Fibroblast of peridontal ligament (primary cell): ENCODE measurements around the gene POLD1.
"Not testable (repeated sequence)": the region's sequence is repeated elsewhere in the genome, so short reads cannot be mapped to it uniquely, and the experiment has no call there.

Experiments
- DNase-seq: peaks from one replicate; pipeline ENCODE4 v3.0.0-alpha.2; 2010; ENCODE audit errors: extremely low read depth

POLD1 gene

DNA sequence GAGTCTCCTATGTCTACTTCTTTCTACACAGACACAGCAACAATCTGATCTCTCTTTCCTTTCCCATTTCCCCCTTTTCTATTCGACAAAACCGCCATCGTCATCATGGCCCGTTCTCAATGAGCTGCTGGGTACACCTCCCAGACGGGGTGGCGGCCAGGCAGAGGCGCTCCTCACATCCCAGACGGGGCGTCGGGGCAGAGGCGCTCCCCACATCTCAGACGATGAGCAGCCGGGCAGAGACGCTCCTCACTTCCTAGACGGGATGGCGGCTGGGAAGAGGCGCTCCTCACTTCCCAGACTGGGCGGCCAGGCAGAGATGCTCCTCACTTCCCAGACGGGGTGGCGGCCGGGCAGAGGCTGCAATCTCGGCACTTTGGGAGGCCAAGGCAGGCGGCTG, 6.8 kb downstream of the POLD1 start:
- not testable (repeated sequence) for DNase-seq

DNA sequence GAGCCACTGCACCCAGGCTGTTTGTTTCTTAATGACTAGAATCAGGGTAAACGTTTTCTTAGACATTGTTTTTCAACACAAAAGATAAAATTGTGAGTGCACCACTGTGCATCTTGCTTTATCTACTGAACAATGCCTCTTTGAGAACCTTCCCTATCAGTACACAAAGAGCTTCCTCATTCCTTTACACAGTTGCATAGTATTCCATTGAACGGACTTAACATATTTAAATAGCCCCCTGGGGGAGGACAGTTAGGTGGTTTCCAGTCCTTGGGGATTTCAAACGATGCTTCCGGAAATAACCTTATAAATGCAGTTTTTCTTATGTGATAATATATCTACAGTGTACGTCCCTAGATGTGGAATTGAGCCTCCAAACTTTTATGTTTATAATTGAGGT, 8.6 kb downstream of the POLD1 start:
- no peak for DNase-seq

- no peak for DNase-seq
Observed at GRCh38 chr19:50393589-50393988, 9.4 kb downstream of the POLD1 start.

GRCh38 chr19:50394017-50394416, 9.9 kb downstream of the POLD1 start:
- no peak for DNase-seq

- no peak for DNase-seq
Observed at GRCh38 chr19:50398675-50399367, 14.7 kb downstream of the POLD1 start.

DNA sequence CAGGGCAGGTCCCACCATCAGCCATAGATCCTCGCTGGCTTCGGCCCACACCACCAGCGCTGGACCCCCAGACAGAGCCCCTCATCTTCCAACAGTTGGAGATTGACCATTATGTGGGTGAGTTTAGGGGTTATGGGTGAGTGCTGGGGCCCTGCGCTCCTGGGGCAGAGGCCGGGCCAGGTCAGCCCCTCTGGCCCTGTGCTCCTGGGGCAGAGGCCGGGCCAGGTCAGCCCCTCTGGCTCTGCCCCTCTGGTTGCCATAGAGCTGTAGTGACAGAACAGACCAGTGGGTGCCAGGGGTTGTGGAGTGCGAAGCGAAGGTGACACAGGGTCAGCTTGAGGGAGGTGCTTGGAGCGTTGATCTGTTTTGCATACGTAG, 15.2 kb downstream of the POLD1 start:
- DNase-seq: no peak

DNA sequence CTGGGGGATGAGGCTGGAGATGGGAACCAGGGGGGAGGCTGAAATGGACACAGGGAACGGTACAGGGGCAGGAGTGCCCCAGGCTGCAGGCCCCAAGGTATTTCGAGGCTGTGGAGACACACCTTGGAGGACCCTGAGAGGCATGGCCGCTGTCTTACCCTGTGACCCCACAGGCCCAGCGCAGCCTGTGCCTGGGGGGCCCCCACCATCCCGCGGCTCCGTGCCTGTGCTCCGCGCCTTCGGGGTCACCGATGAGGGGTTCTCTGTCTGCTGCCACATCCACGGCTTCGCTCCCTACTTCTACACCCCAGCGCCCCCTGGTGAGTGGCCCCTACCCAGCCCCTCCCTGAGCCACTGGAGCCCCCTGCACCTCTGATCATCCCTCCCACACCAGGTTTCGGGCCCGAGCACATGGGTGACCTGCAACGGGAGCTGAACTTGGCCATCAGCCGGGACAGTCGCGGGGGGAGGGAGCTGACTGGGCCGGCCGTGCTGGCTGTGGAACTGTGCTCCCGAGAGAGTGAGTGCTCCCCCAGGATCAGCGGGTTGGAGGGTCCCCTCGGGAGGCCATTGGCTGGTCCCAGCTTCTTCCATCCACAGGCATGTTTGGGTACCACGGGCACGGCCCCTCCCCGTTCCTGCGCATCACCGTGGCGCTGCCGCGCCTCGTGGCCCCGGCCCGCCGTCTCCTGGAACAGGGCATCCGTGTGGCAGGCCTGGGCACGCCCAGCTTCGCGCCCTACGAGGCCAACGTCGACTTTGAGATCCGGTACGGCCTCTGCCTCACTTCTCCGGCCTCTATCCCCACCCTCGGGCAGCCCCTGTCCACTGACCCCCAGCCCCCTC, 17.7 kb downstream of the POLD1 start:
- no peak for DNase-seq

DNA sequence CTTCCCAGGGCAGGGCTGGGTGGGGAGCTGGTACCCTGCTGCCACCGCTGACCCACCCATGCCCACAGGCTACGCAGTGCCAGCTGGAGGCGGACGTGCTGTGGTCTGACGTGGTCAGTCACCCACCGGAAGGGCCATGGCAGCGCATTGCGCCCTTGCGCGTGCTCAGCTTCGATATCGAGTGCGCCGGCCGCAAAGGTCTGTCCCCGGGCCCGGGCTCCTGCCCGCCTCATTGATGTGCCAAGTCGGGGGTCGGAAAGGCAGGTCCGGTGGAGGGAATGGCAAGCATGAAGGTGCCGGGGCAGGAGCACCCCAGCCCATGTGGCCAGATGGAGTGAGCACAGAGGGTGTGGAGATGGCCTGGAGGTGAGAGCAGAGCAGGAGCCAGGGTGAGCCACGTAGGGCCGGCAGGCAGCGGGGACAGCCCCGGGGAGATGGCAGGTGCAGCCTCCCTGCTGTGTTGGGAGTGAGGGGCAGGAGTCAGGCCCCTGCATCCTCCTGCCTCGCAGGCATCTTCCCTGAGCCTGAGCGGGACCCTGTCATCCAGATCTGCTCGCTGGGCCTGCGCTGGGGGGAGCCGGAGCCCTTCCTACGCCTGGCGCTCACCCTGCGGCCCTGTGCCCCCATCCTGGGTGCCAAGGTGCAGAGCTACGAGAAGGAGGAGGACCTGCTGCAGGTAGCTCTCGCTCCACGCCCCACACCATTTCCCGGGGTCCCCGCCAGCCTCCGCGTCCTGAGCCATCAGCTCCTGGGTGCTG, 18.6 kb downstream of the POLD1 start:
- DNase-seq: no peak

DNA sequence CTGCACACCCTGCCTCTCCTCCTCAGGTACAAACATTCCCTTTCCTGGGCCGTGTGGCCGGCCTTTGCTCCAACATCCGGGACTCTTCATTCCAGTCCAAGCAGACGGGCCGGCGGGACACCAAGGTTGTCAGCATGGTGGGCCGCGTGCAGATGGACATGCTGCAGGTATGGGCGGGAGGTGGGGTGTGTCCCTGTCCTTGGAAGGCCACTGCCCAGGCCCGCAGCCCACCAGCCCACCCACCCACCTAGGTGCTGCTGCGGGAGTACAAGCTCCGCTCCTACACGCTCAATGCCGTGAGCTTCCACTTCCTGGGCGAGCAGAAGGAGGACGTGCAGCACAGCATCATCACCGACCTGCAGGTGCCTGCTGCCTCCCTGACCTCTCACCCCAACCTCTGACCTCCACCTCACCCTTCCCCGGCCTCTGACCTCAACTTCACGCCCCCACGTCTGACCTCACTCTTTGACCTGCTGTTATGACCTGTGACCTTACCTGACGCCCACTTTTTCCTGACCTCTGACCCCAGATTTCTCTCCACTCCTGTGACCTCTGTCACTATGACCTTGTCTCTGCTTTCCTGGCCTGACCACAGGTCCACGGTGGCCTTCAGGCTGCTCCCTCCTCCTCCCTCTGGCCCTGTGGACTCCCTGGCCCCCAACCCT, 22.1 kb downstream of the POLD1 start:
- no peak for DNase-seq

DNA sequence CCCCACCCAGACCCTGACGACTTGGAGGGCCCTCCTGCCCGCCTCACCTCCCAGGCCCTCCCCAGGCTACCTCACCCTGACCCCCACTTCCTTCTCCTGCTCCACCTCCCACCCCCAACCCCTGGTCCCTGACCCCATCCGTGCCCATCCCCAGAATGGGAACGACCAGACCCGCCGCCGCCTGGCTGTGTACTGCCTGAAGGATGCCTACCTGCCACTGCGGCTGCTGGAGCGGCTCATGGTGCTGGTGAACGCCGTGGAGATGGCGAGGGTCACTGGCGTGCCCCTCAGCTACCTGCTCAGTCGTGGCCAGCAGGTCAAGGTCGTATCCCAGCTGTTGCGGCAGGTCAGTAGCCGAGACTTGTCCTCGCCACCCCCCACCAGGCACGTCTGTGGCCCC, 22.7 kb downstream of the POLD1 start:
- DNase-seq: no peak

DNA sequence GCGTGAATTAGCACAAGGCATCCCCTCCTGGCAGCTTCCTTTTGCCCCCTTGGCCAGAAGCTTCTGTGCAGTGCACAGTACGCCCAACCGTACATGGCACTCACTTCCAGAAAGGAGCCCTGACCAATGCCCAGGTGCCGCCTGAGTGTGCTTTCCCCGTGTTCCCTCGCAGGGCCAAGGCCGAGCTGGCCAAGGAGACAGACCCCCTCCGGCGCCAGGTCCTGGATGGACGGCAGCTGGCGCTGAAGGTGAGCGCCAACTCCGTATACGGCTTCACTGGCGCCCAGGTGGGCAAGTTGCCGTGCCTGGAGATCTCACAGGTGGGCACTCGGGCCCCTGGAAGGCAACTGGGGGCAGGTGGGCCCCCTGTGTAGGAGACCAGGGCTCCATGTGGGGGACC, 25.2 kb downstream of the POLD1 start:
- no peak for DNase-seq

- no peak for DNase-seq
Observed at GRCh38 chr19:50410109-50410508, 26.0 kb downstream of the POLD1 start.

- no peak for DNase-seq
Observed at GRCh38 chr19:50412419-50412818, 28.3 kb downstream of the POLD1 start.

- DNase-seq: no peak
Observed at GRCh38 chr19:50413096-50413495, 28.9 kb downstream of the POLD1 start.

DNA sequence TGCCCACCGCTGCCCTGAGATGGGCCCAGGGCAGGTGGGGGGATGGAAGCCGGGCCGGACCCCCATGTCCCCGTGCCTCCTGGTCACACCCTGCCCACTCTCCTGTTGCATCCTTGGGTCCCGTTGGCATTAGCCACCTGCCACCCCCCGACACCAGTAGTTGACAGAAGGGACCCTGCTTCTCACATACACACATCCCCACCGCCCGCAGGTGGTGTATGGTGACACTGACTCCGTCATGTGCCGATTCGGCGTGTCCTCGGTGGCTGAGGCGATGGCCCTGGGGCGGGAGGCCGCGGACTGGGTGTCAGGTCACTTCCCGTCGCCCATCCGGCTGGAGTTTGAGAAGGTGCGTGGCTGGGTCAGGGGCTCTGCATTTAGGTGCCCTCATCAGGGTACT, 29.4 kb downstream of the POLD1 start:
- no peak for DNase-seq

DNA sequence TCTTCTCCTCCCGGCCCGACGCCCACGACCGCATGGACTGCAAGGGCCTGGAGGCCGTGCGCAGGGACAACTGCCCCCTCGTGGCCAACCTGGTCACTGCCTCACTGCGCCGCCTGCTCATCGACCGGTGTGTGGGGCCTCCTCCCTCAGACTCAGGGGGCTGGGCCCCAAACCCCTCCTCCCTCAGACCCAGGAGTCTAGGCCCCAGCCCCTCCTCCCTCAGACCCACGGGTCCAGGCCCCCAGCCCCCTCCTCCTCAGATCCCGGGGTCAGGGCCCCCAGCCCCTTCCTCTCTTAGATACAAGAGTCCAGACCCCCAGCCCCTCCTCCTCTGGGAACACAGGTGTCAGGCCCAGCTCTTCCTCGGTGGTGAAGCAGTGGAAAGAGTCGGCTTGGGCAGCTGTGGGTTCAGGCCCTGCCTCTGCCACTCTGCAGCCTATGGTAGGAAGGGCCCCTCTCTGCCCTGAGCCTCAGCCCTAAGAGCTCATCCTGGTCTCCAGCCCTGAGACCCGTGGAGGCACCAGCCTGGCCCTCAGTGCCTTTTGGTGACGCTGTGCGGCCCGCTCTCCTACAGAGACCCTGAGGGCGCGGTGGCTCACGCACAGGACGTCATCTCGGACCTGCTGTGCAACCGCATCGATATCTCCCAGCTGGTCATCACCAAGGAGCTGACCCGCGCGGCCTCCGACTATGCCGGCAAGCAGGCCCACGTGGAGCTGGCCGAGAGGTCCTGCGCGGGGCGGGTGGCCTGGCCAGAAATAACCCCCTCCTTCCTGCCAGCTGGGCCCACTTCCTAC, 30.9 kb downstream of the POLD1 start:
- peak; percentile 48 for DNase-seq

GRCh38 chr19:50415661-50416033, 31.5 kb downstream of the POLD1 start:
- DNase-seq: no peak

GRCh38 chr19:50416034-50416977, 32.2 kb downstream of the POLD1 start:
- DNase-seq: no peak

- DNase-seq: no peak
Observed at GRCh38 chr19:50417111-50418081, 33.2 kb downstream of the POLD1 start.
